Breast epithelium (tissue), 4 donors: Measurements from ENCODE around the gene RBPMS2. TPM values are rescaled to one million over a fixed set of nuclear protein-coding genes. Genes with fewer than 3 reads are reported as not detected.

Experiments
- DNase-seq, 2 donors: peaks; one replicate each; pipeline ENCODE4 v3.0.0-alpha.2; 2019; ENCODE audit warnings: low spot score in 2 of 2
- H3K27ac ChIP-seq, 2 donors: fragments of 200-600 bp; sonication (generic) in 1 of 2; one replicate each; pipeline ENCODE4 v1.5.1; 2016 to 2019; ENCODE audit warnings: mild to moderate bottlenecking in 1 of 2
- H3K27me3 ChIP-seq, 2 donors: fragments of 200-600 bp; sonication (generic) in 1 of 2; one replicate each; pipeline versions ENCODE4 v1.5.1 to v1.6.0; 2017 to 2019; ENCODE audit warnings: control low read depth in 1 of 2, mild to moderate bottlenecking in 1 of 2
- H3K36me3 ChIP-seq: fragments of 200-600 bp; one replicate; pipeline ENCODE4 v1.5.1; 2019
- H3K4me1 ChIP-seq, 2 donors: fragments of 200-600 bp; sonication (generic); one replicate each; pipeline ENCODE4 v1.5.1; 2016 to 2019; ENCODE audit warnings: control low read depth in 1 of 2
- H3K4me3 ChIP-seq, 3 donors: fragments of 200-600 bp; sonication (generic); 1 replicate in 2 of 3; 2 replicates in 1 of 3; pipeline ENCODE4 v1.5.1; 2016 to 2019; ENCODE audit warnings: mild to moderate bottlenecking in 3 of 3, moderate library complexity in 2 of 3
- H3K9me3 ChIP-seq, 2 donors: fragments of 200-600 bp; sonication (generic) in 1 of 2; one replicate each; pipeline ENCODE4 v1.5.1; 2016 to 2019; ENCODE audit warnings: control low read depth in 1 of 2
- CTCF ChIP-seq, 3 donors: fragments of 450-650 bp; IDR thresholded peaks; one replicate each; pipeline ENCODE4 v1.5.1; 2016 to 2017; ENCODE audit warnings: antibody characterized with exemption in 3 of 3, mild to moderate bottlenecking in 3 of 3, moderate library complexity in 3 of 3
- POLR2A ChIP-seq: fragments of 450-650 bp; IDR thresholded peaks from one replicate; pipeline ENCODE4 v1.6.1; 2016; ENCODE audit warnings: antibody characterized with exemption, mild to moderate bottlenecking, moderate library complexity
- POLR2AphosphoS5 ChIP-seq, 3 donors: sonication (generic); formaldehyde crosslinking; IDR thresholded peaks; one replicate each; pipeline ENCODE4 v1.6.1; 2017; ENCODE audit warnings: antibody characterized with exemption in 3 of 3
- intact Hi-C: fragments of 100-400 bp; cut with DNase I; formaldehyde crosslinking; loops from one replicate; pipeline ENCODE4 v1.15.1; 2023; ENCODE audit warnings: low total_unique reads
- total RNA-seq, 3 donors: library from RNA; depleted of rRNA; stranded (reverse); fragments of >200 nt; gene quantifications; one replicate each; pipeline ENCODE4 v1.1.0, GENCODE V29; 2016

Gene RBPMS2
- total RNA-seq, 3 donors from 2014 or later: 0.66 to 1.9 TPM; not detected in 1

GRCh38 chr15:64753480-64754185 lies 21.8 kb downstream of the RBPMS2 start:
- intact Hi-C loops: no loop called here
- Histone ChIP-seq H3K36me3 (no peaks in the 10 kb centered on the region), H3K4me1 (no peaks in the 10 kb centered on the region), H3K4me3 (no peak overlapping the region), H3K27ac (no peak overlapping the region), H3K9me3 (no peaks in the 10 kb centered on the region), H3K27me3 (no peaks in the 10 kb centered on the region)
- no peak for TF ChIP-seq POLR2A
- no peak for TF ChIP-seq CTCF (IDR thresholded peaks at IDR 0.05)
- no peak for TF ChIP-seq POLR2AphosphoS5 (IDR thresholded peaks at IDR 0.05)
- no peak for DNase-seq

DNA sequence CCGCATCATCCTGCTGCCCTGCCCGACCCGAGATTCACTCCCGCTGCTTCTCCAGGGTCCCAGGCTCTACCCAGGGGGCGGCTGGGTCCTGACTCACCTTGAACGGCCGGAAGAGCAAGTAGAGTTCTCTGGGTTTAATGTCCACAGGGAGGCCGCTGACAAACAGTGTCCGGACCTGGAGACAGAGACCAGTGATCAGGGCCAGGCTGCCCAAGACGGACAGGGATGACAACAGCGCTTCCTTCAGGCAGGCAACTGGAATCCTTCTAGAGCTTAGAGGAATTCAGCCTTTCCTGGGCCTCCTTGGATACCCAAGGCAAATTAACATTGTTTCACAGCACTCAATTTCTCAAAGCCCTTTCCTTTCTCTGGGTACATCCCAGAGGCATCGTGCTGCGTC lies 23.9 kb downstream of the RBPMS2 start:
- intact Hi-C loops: no loop called here
- no peak overlapping the region for H3K4me3 ChIP-seq
- H3K4me1 ChIP-seq: no peaks in the 10 kb centered on the region
- no peak for DNase-seq
- H3K36me3 ChIP-seq: no peaks in the 10 kb centered on the region
- H3K27me3 ChIP-seq: no peaks in the 10 kb centered on the region
- no peak overlapping the region for H3K27ac ChIP-seq
- TF ChIP-seq POLR2AphosphoS5 (IDR thresholded peaks at IDR 0.05) (no peak), POLR2A (no peak), CTCF (IDR thresholded peaks at IDR 0.05) (no peak)
- H3K9me3 ChIP-seq: no peaks in the 10 kb centered on the region

DNA sequence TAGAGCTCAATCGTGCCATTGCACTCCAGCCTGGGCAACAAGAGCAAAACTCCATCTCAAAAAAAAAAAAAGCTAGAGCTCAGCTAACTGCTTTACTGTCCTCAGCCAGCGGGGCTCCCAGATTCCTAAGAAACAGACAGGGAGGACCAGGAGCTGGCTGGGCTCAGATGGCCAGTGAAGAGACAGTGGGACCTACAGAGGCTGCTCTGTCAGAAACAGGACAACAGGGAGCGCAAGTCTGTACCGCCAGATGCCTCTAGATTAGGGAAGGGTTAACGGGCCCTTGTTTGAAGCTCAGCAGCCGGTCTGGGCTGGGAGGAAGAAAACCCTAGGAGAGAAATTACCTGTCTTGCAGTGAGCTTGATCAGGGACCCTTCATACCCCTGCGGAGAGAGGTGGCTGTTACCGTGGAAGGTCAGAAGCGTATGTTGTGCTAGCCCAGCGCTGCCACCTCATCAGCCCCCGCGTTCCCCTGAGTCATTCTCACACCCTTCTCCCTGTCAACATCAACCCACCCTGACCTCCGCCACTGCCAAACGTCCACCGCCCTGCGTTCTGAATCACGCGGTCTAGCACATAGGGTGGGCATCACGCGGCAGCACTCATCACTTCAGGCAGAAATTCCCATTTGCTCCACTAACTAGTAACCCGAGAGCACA lies 25.3 kb downstream of the RBPMS2 start:
- Histone ChIP-seq H3K36me3 (no peaks in the 10 kb centered on the region), H3K4me3 (no peak overlapping the region), H3K4me1 (no peaks in the 10 kb centered on the region), H3K9me3 (no peaks in the 10 kb centered on the region), H3K27ac (no peak overlapping the region), H3K27me3 (no peaks in the 10 kb centered on the region)
- DNase-seq: no peak
- TF ChIP-seq CTCF (IDR thresholded peaks at IDR 0.05) (no peak), POLR2AphosphoS5 (IDR thresholded peaks at IDR 0.05) (no peak)
- intact Hi-C loops: no loop called here

DNA sequence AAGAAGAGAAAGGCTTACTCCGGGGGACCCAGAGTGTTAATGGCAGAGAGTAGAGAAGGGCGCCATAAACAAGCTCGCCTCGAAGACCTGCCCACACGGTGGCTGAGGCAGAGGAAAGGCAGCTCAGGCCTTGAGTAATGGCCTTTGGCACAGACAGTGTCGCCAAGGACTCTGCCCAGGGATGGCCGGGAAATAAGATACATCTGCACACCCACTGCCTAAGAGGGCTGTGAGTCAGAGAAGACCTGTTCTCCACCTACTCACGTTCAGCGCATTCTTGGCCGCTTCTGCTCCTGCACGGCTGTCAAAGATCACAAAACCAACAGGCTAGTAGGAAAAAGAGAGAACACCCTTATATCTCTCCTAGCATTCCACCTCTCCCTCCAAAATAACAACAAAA lies 26.2 kb downstream of the RBPMS2 start:
- peak in 1 of 2 donors; percentile 54 for DNase-seq
- no peaks in the 10 kb centered on the region for H3K36me3 ChIP-seq
- H3K27me3 ChIP-seq: no peaks in the 10 kb centered on the region
- no peak overlapping the region for H3K27ac ChIP-seq
- intact Hi-C loops: no loop called here
- H3K9me3 ChIP-seq: no peaks in the 10 kb centered on the region
- no peak overlapping the region for H3K4me3 ChIP-seq
- H3K4me1 ChIP-seq: no peaks in the 10 kb centered on the region
- TF ChIP-seq CTCF (IDR thresholded peaks at IDR 0.05) (no peak), POLR2AphosphoS5 (IDR thresholded peaks at IDR 0.05) (no peak), POLR2A (no peak)

DNA sequence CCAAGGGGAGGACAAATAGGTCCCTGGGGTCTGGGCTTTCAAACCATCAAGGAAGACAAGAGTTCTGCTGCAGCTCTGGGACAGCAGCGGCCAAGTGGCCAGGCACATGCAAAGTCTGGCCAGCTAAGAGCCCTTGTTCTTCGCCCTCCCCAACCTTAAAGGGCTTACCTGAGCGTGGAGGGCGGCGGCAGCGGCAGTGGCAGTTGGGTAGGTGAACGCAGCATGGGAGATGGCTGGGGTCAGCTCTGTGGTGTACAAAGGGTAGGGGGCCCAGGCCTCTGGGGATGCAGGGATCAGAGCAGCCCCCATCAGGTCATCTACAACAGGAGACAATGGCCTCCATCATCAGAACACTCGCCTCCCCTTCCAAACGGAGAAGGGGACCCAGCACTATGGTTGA lies 27.1 kb downstream of the RBPMS2 start:
- Histone ChIP-seq H3K27ac (no peak overlapping the region), H3K4me3 (no peak overlapping the region), H3K9me3 (no peaks in the 10 kb centered on the region), H3K4me1 (no peaks in the 10 kb centered on the region), H3K27me3 (no peaks in the 10 kb centered on the region), H3K36me3 (no peaks in the 10 kb centered on the region)
- DNase-seq: no peak
- no peak for TF ChIP-seq CTCF (IDR thresholded peaks at IDR 0.05)
- no peak for TF ChIP-seq POLR2A
- no peak for TF ChIP-seq POLR2AphosphoS5 (IDR thresholded peaks at IDR 0.05)
- intact Hi-C loops: no loop called here
